ENCODE results near the gene INAFM1.

INAFM1 gene

DNA sequence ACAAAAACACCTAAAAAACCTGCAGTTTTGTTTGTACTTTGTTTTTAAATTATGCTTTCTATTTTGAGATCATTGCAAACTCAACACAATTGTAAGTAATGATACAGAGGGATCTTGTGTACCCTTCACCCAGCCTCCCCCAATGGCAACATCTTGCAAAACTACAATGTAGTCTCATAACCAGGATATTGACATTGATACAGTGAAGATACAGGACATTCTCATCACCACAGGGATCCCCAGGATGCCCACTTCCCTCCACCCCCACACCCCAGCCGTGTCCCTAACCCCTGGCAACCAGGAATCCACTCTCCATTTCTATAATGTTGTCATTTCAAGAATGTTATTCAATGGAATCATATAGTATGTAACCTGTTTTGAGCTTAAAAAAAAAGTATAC lies 46.9 kb downstream of the INAFM1 start:
- no peak overlapping the region for H3K27ac ChIP-seq
- TF ChIP-seq ZFX (IDR thresholded peaks at IDR 0.05; ENCODE audit: borderline replicate concordance) (no peak), CTCF (IDR thresholded peaks at IDR 0.05) (no peak)

DNA sequence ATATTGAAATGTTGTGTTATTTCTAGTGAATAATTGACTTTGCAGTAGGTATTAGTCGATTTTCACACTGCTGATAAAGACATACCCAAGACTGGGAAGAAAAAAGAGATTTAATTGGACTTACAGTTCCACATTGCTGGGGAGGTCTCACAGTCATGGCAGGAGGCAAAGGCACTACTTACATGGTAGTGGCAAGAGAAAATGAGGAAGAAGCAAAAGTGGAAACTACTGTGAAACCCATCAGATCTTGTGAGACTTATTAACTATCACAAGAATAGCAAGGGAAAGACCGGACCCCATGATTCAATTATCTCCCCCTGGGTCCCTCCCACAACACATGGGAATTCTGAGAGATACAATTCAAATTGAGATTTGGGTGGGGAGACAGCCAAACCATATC lies 47.4 kb downstream of the INAFM1 start:
- H3K27ac ChIP-seq = no peak overlapping the region
- TF ChIP-seq ZFX (IDR thresholded peaks at IDR 0.05; ENCODE audit: borderline replicate concordance) = no peak
- TF ChIP-seq CTCF (IDR thresholded peaks at IDR 0.05) = no peak

GRCh38 chr19:47323409-47323808 lies 48.7 kb downstream of the INAFM1 start:
- TF ChIP-seq ZFX (IDR thresholded peaks at IDR 0.05; ENCODE audit: borderline replicate concordance) = no peak
- no peak for TF ChIP-seq CTCF (IDR thresholded peaks at IDR 0.05)

DNA sequence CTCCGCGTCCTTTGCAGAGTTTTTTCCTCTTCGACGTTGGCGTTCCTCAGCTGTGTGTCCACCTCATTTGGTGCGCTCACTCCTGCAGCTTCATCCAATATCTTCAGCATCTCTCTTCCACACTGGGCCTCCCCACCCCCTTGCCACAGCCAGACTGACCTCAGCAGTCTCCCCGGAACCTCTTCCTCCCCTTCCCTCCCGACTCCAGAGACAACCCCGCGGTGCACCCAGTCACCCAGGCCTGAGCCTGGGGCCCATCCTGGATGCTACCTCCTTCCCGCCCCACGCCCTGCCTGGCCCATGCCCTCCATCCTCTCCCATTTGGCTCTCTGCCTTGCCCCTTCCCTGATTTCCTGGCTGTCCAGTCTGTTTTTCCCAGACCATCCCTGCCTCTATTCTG lies 49.2 kb downstream of the INAFM1 start:
- no peak for TF ChIP-seq CTCF (IDR thresholded peaks at IDR 0.05)
- TF ChIP-seq ZFX (IDR thresholded peaks at IDR 0.05; ENCODE audit: borderline replicate concordance) = no peak
- H3K27ac ChIP-seq = no peak overlapping the region

More at GRCh38 chr19:47323409-47323808, 48.7 kb downstream of the INAFM1 start:
- H3K27ac ChIP-seq = no peak overlapping the region

DNA sequence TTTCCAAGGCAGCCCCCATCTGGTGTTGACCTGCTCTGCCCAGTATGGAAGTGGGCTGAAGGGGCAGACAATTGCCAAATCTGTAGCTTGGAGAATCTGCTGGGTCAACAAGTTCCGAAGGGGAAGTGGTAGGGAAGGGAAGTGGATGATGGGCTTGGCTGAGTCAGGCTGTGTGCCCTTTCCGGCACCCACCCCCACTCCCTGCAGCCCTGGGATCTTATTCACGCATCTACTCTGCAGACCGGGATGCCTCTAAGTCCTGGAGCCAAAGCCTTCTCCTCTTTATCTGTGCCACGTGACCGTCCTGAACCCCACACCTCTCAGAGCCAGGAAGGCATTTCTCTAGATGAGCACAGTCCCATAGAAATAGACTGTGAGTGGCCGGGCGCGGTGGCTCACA lies 49.8 kb downstream of the INAFM1 start:
- no peak for TF ChIP-seq ZFX (IDR thresholded peaks at IDR 0.05; ENCODE audit: borderline replicate concordance)
- no peak for TF ChIP-seq CTCF (IDR thresholded peaks at IDR 0.05)
- no peak overlapping the region for H3K27ac ChIP-seq

Data from 22Rv1 (cell line).